Measurements from ENCODE around the gene SPEF1. TPM values are rescaled to one million over a fixed set of nuclear protein-coding genes. Genes with fewer than 3 reads are reported as not detected.
A peak's percentile ranks its signal among the peaks of the same experiment; 100 is the strongest.

The SPEF1 gene
- total and polyA plus RNA-seq, 2 of the 13 experiments (the other 11 are each of a cell fraction or from before 2014, with no cell fraction given) = 0.11 to 0.27 TPM

DNA sequence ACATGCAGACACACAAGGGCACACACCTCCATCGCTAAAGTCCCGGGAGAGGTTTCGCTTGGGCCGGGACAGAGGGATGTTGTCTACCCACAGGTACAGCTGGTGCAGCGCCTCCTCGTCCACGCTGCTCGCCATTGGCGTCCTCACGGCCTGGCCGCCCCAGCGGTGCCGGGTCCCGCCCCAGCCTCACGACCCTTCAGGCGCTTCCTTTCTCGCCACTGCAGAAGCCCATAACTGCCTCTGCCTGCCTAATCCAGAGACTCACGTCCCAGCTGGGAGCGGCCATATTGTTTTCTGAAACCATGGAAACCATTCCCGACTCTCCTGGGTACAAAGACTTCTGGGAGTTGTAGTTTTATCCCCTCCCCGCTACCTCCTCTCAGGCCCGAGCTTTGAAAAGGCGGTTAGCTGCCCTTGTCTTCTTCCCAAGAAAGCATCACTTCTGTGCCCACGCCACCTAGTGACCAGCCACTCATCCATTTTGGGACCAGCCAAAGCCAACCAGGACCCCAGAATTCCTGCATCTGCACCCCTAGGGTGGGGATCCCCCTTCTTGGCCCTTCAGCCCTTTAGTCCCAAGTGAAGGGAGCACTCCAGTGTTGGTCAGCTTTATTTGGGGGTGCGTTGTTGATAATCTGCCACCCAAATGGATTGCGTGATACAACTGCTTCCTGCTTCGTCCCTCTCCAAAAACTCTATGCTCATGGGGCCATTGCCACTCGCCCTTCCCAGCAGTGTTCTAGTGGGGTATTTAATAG lies at the start of gene SPEF1 (continued):
- TF ChIP-seq MAFK (conservative IDR thresholded peaks at IDR 0.05 in 1 of 2, IDR thresholded peaks at IDR 0.05 in 1 of 2; ENCODE audit: low read length in 2 of 2) (no peak), ZNF558 (CRISPR knock-in tag; IDR thresholded peaks at IDR 0.05; ENCODE audit: borderline replicate concordance) (no peak), HOXA7 (CRISPR knock-in tag; IDR thresholded peaks at IDR 0.05) (no peak), HOXA9 (CRISPR knock-in tag; IDR thresholded peaks at IDR 0.05; ENCODE audit: borderline replicate concordance) (no peak), POLR2AphosphoS5 (IDR thresholded peaks at IDR 0.05; ENCODE audit: low read depth, low read length) (no peak), ELF1 (CRISPR knock-in tag; IDR thresholded peaks at IDR 0.05) (no peak), ZSCAN29 (CRISPR knock-in tag; conservative IDR thresholded peaks at IDR 0.05) (no peak), CCAR2 (optimal IDR thresholded peaks at IDR 0.05; ENCODE audit: low read depth, low read length) (no peak), ZNF496 (CRISPR knock-in tag; IDR thresholded peaks at IDR 0.05; ENCODE audit: insufficient replicate concordance) (no peak), FOXP1 (IDR thresholded peaks at IDR 0.05) (no peak), FOXP1 (CRISPR knock-in tag; IDR thresholded peaks at IDR 0.05) (no peak), MED8 (CRISPR knock-in tag; IDR thresholded peaks at IDR 0.05; ENCODE audit: insufficient replicate concordance) (no peak), ZNF33B (CRISPR knock-in tag; IDR thresholded peaks at IDR 0.05) (0 out of 2 replicates have a peak, but pooled peaks have one; percentile 56), ZNF251 (CRISPR knock-in tag; IDR thresholded peaks at IDR 0.05) (no peak), ZNF124 (CRISPR knock-in tag; IDR thresholded peaks at IDR 0.05) (peak; percentile 68; the same call in 1 of the 2 replicates), ZNF451 (CRISPR knock-in tag; IDR thresholded peaks at IDR 0.05) (peak; percentile 24; the same call in 1 of the 2 replicates), HOXD1 (CRISPR knock-in tag; IDR thresholded peaks at IDR 0.05) (0 out of 2 replicates have a peak, but pooled peaks have one; percentile 35), RFX3 (CRISPR knock-in tag; IDR thresholded peaks at IDR 0.05) (peak; percentile 98), FIP1L1 (IDR thresholded peaks at IDR 0.05; ENCODE audit: borderline replicate concordance, insufficient read depth, low read depth, low read length) (no peak), KDM1A (CRISPR knock-in tag; IDR thresholded peaks at IDR 0.05) (peak; percentile 64; the same call in 1 of the 2 replicates), NFRKB (IDR thresholded peaks at IDR 0.05) (no peak), SALL2 (CRISPR knock-in tag; IDR thresholded peaks at IDR 0.05) (peak; percentile 20; the same call in 1 of the 2 replicates), PCBP1 (IDR thresholded peaks at IDR 0.05; ENCODE audit: borderline replicate concordance, low read depth, low read length) (no peak), RAD51 (IDR thresholded peaks at IDR 0.05; ENCODE audit: borderline replicate concordance) (no peak), FLYWCH1 (CRISPR knock-in tag; IDR thresholded peaks at IDR 0.05) (no peak), NFIB (CRISPR knock-in tag; IDR thresholded peaks at IDR 0.05; ENCODE audit: borderline replicate concordance) (no peak), ATF7-NPFF (CRISPR knock-in tag; IDR thresholded peaks at IDR 0.05; ENCODE audit: low read depth) (peak; percentile 7; the same call in 1 of the 2 replicates), U2AF2 (IDR thresholded peaks at IDR 0.05; ENCODE audit: low read depth, low read length) (no peak), ZNF431 (CRISPR knock-in tag; IDR thresholded peaks at IDR 0.05; ENCODE audit: borderline replicate concordance, low read depth) (no peak)
- TF ChIP-seq, protein P1, sequence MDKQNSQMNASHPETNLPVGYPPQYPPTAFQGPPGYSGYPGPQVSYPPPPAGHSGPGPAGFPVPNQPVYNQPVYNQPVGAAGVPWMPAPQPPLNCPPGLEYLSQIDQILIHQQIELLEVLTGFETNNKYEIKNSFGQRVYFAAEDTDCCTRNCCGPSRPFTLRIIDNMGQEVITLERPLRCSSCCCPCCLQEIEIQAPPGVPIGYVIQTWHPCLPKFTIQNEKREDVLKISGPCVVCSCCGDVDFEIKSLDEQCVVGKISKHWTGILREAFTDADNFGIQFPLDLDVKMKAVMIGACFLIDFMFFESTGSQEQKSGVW (CRISPR knock-in tag; IDR thresholded peaks at IDR 0.05; ENCODE audit: borderline replicate concordance) = no peak
- TF ChIP-seq, protein P2, sequence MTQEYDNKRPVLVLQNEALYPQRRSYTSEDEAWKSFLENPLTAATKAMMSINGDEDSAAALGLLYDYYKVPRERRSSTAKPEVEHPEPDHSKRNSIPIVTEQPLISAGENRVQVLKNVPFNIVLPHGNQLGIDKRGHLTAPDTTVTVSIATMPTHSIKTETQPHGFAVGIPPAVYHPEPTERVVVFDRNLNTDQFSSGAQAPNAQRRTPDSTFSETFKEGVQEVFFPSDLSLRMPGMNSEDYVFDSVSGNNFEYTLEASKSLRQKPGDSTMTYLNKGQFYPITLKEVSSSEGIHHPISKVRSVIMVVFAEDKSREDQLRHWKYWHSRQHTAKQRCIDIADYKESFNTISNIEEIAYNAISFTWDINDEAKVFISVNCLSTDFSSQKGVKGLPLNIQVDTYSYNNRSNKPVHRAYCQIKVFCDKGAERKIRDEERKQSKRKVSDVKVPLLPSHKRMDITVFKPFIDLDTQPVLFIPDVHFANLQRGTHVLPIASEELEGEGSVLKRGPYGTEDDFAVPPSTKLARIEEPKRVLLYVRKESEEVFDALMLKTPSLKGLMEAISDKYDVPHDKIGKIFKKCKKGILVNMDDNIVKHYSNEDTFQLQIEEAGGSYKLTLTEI (CRISPR knock-in tag; conservative IDR thresholded peaks at IDR 0.05) = no peak
